Prostate gland (tissue), 2 donors: ENCODE results near the gene CD8B2. TPM values are rescaled to one million over a fixed set of nuclear protein-coding genes. Genes with fewer than 3 reads are reported as not detected.

Experiments
- DNase-seq: peaks from one replicate; pipeline ENCODE4 v3.0.0-alpha.2; 2019; ENCODE audit warnings: low spot score
- H3K27ac ChIP-seq, 2 donors: fragments of 200-600 bp; sonication (generic); 2 replicates each; pipeline ENCODE4 v1.5.1; 2017 to 2019
- H3K27me3 ChIP-seq: fragments of 200-600 bp; sonication (generic); replicated peaks from 2 replicates; pipeline ENCODE4 v1.5.1; 2019; ENCODE audit not compliant: insufficient read depth
- H3K36me3 ChIP-seq, 2 donors: fragments of 200-600 bp; sonication (generic); 1 replicate in 1 of 2; 2 replicates in 1 of 2; pipeline versions ENCODE4 v1.5.1 to v1.8.1; 2017 to 2019
- H3K4me1 ChIP-seq: fragments of 200-600 bp; sonication (generic); replicated peaks from 2 replicates; pipeline ENCODE4 v1.5.1; 2019
- H3K4me3 ChIP-seq, 2 donors: fragments of 200-600 bp; sonication (generic); 2 replicates each; pipeline ENCODE4 v1.5.1; 2017 to 2019
- H3K9me3 ChIP-seq: fragments of 200-600 bp; sonication (generic); 2 replicates; pipeline ENCODE4 v1.5.1; 2017
- CTCF ChIP-seq, 4 experiments: fragments of 200-600 bp in 2 of 4; fragments of 450-650 bp in 2 of 4; sonication (generic) in 2 of 4; IDR thresholded peaks; 1 replicate in 3 of 4; 2 replicates in 1 of 4; pipeline ENCODE4 v1.5.1; 2016 to 2019; ENCODE audit warnings: antibody characterized with exemption in 4 of 4, mild to moderate bottlenecking in 2 of 4, moderate library complexity in 2 of 4
- POLR2A ChIP-seq: fragments of 450-650 bp; IDR thresholded peaks from one replicate; pipeline ENCODE4 v1.6.1; 2016; ENCODE audit warnings: antibody characterized with exemption, mild to moderate bottlenecking
- POLR2AphosphoS5 ChIP-seq: sonication (generic); formaldehyde crosslinking; IDR thresholded peaks from one replicate; pipeline ENCODE4 v1.6.1; 2017; ENCODE audit warnings: antibody characterized with exemption
- WGBS: methylation state at CpG from one replicate; pipeline ENCODE4 v1.1.5; 2018; 5-methylcytosine and 5-hydroxymethylcytosine counted together
- intact Hi-C: fragments of 100-400 bp; cut with DNase I; formaldehyde crosslinking; loops from one replicate; pipeline ENCODE4 v1.14.2; 2022
- total RNA-seq, 2 donors: library from RNA; depleted of rRNA; stranded (reverse); fragments of >200 nt; gene quantifications; one replicate each; pipeline ENCODE4 v1.1.0, GENCODE V29; 2016

CD8B2 gene
- total RNA-seq, 2 donors from 2014 or later = 0.55 to 1.2 TPM

- Histone ChIP-seq H3K36me3 (no peaks in the 10 kb centered on the region), H3K4me1 (peaks cover 22% of the 10 kb centered on the region), H3K27ac (peak overlapping the region; percentile 82 to 86), H3K4me3 (no peak overlapping the region), H3K27me3 (no peaks in the 10 kb centered on the region), H3K9me3 (no peaks in the 10 kb centered on the region)
- DNase-seq = peak; percentile 87
- WGBS = 16% methylated on average over 8 of the region's 8 CpGs
- no peak for TF ChIP-seq POLR2A
- TF ChIP-seq POLR2AphosphoS5 = no peak
- TF ChIP-seq CTCF (IDR thresholded peaks at IDR 0.05) = no peak
- intact Hi-C loops = no loop called here
Observed at GRCh38 chr2:106561356-106561755, 74.2 kb downstream of the CD8B2 start.

- Histone ChIP-seq H3K36me3 (no peaks in the 10 kb centered on the region), H3K4me3 (no peak overlapping the region), H3K9me3 (no peaks in the 10 kb centered on the region), H3K27me3 (no peaks in the 10 kb centered on the region), H3K4me1 (peaks cover 22% of the 10 kb centered on the region), H3K27ac (peak overlapping the region; percentile 82 to 86)
- peak; percentile 30 for DNase-seq
- intact Hi-C loops = no loop called here
- 46% methylated on average over 4 of the region's 4 CpGs for WGBS
- TF ChIP-seq CTCF (IDR thresholded peaks at IDR 0.05) = peak in 1 of 4 experiments; percentile 5
- TF ChIP-seq POLR2A = no peak
Observed at GRCh38 chr2:106561803-106562202, 74.6 kb downstream of the CD8B2 start.

- no peak overlapping the region for H3K4me3 ChIP-seq
- H3K9me3 ChIP-seq = no peaks in the 10 kb centered on the region
- no peaks in the 10 kb centered on the region for H3K36me3 ChIP-seq
- no peaks in the 10 kb centered on the region for H3K27me3 ChIP-seq
- peak overlapping the region; percentile 82 to 86 for H3K27ac ChIP-seq
- peak; percentile 49 for DNase-seq
- WGBS = 28% methylated on average over 9 of the region's 9 CpGs
- intact Hi-C loops = no loop called here
- peaks cover 22% of the 10 kb centered on the region for H3K4me1 ChIP-seq
- no peak for TF ChIP-seq POLR2AphosphoS5
- peak in 1 of 4 experiments; percentile 25 for TF ChIP-seq CTCF (IDR thresholded peaks at IDR 0.05)
Observed at GRCh38 chr2:106562268-106563186, 75.4 kb downstream of the CD8B2 start.

- TF ChIP-seq POLR2AphosphoS5 (no peak), POLR2A (no peak), CTCF (IDR thresholded peaks at IDR 0.05) (no peak)
- Histone ChIP-seq H3K9me3 (no peaks in the 10 kb centered on the region), H3K27me3 (no peaks in the 10 kb centered on the region), H3K4me3 (no peak overlapping the region), H3K27ac (peak overlapping the region; percentile 82 to 86), H3K36me3 (no peaks in the 10 kb centered on the region), H3K4me1 (peaks cover 22% of the 10 kb centered on the region)
- no peak for DNase-seq
- intact Hi-C loops = no loop called here
- WGBS = 92% methylated on average over 2 of the region's 2 CpGs
Observed at GRCh38 chr2:106563195-106563594, 76.0 kb downstream of the CD8B2 start.

- intact Hi-C loops = no loop called here
- H3K27ac ChIP-seq = no peak overlapping the region
- H3K4me3 ChIP-seq = no peak overlapping the region
- DNase-seq = no peak
- peaks cover 17% of the 10 kb centered on the region for H3K4me1 ChIP-seq
- TF ChIP-seq CTCF (IDR thresholded peaks at IDR 0.05) (no peak), POLR2A (no peak)
- H3K27me3 ChIP-seq = no peaks in the 10 kb centered on the region
- 60% methylated on average over 2 of the region's 2 CpGs for WGBS
- H3K36me3 ChIP-seq = no peaks in the 10 kb centered on the region
- no peaks in the 10 kb centered on the region for H3K9me3 ChIP-seq
Observed at GRCh38 chr2:106565599-106565998, 78.4 kb downstream of the CD8B2 start.
